BJ (cell line): ENCODE measurements around the gene RFX3. TPM values are rescaled to one million over a fixed set of nuclear protein-coding genes. Genes with fewer than 3 reads are reported as not detected.

ENCODE experiments used
- CTCF ChIA-PET: fragments of 350-600 bp; formaldehyde crosslinking; extraction: SDS; loops from one replicate; lab custom pipeline; 2021; ENCODE audit warnings: antibody characterized with exemption, inconsistent platforms; lab: Yijun Ruan, JAX
- POLR2A ChIA-PET: fragments of 300-600 bp; sonication (Branson Sonifier 250); formaldehyde crosslinking; extraction: SDS; loops from one replicate; lab custom pipeline; 2021; ENCODE audit warnings: antibody characterized with exemption; lab: Charles Lee
- DNase-seq: peaks from one replicate; pipeline ENCODE4 v3.0.0-alpha.2; 2011; ENCODE audit warnings: low read depth
- H3K27me3 ChIP-seq: 2 replicates; pipeline ENCODE4 v1.6.0; 2011; ENCODE audit warnings: low read length; ENCODE audit not compliant: control insufficient read depth, insufficient read depth
- H3K36me3 ChIP-seq: 2 replicates; pipeline ENCODE4 v1.5.1; 2011; ENCODE audit warnings: low read length; ENCODE audit not compliant: control insufficient read depth, insufficient read depth
- H3K4me3 ChIP-seq: 2 replicates; pipeline ENCODE4 v1.5.1; 2011; ENCODE audit warnings: low read depth, mild to moderate bottlenecking, control low read depth, low read length
- polyA plus RNA-seq: library from polyadenylated mRNA; depleted of rRNA; stranded (reverse); fragments of >200 nt; gene quantifications from 2 replicates; pipeline ENCODE4 v1.2.3, GENCODE V29; 2011
- TF ChIP-seq, protein P1 (sequence below): IDR thresholded peaks from 2 replicates; pipeline ENCODE4 v1.5.1; 2011; ENCODE audit warnings: low read depth, mild to moderate bottlenecking, control low read depth, inconsistent platforms, low read length, moderate library complexity; ENCODE audit not compliant: insufficient read depth

The RFX3 gene
- polyA plus RNA-seq, 1 experiment: 2.2 TPM

DNA sequence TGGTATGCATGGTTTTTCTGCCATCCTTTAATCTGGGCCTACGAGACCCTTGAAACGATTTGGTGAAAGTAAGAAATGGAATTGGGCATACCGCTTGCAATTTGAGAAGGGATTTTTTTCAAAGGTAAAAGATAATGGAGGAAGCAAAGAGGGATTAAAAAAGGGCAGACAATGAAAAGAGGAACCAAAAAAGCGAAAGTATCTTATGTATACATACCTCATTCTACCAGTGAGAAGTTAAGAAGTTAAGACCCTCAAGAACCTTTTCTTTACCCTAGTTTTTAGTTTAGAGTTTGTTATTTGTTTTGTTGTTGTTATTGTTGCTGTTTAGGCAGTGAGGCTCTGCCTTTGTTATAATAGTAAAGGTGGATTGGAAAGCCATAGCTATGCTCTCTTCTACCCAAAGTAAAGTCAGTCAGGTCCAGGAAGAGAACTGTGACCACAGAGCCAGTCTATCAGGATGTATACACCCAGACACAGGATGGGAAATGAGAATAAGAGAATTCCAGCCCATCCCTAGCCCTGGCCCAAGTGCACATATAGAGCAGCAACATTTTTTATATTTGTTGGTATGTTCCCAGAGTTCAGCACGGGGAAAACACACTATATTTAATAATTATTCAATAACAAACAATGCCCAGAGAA, 166.6 kb downstream of the RFX3 start:
- no peak for DNase-seq
- TF ChIP-seq, protein P1, sequence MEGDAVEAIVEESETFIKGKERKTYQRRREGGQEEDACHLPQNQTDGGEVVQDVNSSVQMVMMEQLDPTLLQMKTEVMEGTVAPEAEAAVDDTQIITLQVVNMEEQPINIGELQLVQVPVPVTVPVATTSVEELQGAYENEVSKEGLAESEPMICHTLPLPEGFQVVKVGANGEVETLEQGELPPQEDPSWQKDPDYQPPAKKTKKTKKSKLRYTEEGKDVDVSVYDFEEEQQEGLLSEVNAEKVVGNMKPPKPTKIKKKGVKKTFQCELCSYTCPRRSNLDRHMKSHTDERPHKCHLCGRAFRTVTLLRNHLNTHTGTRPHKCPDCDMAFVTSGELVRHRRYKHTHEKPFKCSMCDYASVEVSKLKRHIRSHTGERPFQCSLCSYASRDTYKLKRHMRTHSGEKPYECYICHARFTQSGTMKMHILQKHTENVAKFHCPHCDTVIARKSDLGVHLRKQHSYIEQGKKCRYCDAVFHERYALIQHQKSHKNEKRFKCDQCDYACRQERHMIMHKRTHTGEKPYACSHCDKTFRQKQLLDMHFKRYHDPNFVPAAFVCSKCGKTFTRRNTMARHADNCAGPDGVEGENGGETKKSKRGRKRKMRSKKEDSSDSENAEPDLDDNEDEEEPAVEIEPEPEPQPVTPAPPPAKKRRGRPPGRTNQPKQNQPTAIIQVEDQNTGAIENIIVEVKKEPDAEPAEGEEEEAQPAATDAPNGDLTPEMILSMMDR: no peak
- no peak overlapping the region for H3K4me3 ChIP-seq
- no peaks in the 10 kb centered on the region for H3K36me3 ChIP-seq
- CTCF ChIA-PET: no interaction called here
- H3K27me3 ChIP-seq: no peaks in the 10 kb centered on the region
- POLR2A ChIA-PET: no interaction called here

DNA sequence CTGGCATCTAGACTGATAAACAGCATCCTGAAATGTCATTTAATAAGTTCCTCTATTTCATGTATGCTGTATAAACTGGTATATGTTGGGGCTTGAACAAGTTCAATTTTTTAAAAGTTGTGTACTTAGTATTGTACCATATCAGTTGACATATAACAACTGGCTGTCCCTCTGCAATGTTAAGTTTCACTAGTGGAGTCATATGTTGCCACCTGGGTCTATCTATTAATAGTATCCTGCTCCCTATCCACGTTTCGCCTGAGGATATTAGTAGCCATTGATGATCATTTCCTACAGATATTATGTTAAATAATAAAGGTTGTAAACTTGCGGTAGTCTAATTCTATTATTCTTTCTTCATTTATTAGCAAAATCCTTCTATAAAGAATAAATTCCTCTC, 177.6 kb downstream of the RFX3 start:
- Histone ChIP-seq H3K36me3 (no peaks in the 10 kb centered on the region), H3K27me3 (no peaks in the 10 kb centered on the region), H3K4me3 (no peak overlapping the region)
- no peak for DNase-seq
- ChIA-PET POLR2A (no interaction called here), CTCF (no interaction called here)
- TF ChIP-seq, protein P1: no peak

DNA sequence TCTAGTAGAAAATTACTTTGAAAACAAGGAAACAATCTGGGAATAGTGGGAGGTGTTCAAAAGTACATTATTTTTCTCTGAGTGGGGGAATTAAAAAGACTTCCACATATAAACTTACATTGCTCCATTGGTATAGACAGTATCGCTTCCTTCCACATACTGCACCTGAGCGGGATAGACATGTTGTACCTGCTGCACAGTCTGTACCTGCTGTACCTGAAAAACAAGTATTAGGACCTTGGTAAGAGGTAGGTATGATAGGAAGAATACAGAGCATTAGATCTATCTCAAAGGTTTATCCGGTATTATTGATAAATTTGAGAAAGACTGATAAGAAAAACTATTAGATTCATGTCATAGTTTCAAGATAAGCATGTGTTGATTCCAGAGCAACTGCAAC, 179.3 kb downstream of the RFX3 start:
- ChIA-PET POLR2A (no interaction called here), CTCF (interaction anchor here (0.8 to 1.4 kb wide), 2 partner anchors 12 to 100 kb away, joined by 3 read pairs; no protein-coding TSS in a partner anchor)

DNA sequence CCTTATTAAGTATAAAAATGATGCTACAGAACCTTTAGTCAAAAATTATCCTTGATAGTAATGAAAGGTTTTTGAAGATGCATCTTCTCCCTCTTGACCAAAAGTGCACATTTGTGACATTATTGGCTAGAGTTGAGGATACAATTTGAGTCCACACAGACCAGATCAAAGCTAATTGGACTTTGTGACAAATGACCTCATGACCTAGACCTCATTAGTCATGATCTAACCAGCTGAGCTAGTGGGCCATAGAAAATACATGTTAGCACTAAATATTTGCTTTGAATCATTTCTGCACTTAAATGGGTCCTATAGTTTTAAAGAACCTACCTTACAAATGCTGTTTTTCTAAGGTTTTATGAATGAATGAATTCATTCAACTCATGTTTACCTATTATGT, 182.1 kb downstream of the RFX3 start:
- no peak overlapping the region for H3K4me3 ChIP-seq
- TF ChIP-seq, protein P1: no peak
- no peaks in the 10 kb centered on the region for H3K36me3 ChIP-seq
- ChIA-PET CTCF (no interaction called here), POLR2A (no interaction called here)
- no peak for DNase-seq
- no peaks in the 10 kb centered on the region for H3K27me3 ChIP-seq

More for the DNA sequence above, 179.3 kb downstream of the RFX3 start:
- Histone ChIP-seq H3K36me3 (no peaks in the 10 kb centered on the region), H3K4me3 (no peak overlapping the region), H3K27me3 (no peaks in the 10 kb centered on the region)
- TF ChIP-seq, protein P1: no peak
- no peak for DNase-seq

DNA sequence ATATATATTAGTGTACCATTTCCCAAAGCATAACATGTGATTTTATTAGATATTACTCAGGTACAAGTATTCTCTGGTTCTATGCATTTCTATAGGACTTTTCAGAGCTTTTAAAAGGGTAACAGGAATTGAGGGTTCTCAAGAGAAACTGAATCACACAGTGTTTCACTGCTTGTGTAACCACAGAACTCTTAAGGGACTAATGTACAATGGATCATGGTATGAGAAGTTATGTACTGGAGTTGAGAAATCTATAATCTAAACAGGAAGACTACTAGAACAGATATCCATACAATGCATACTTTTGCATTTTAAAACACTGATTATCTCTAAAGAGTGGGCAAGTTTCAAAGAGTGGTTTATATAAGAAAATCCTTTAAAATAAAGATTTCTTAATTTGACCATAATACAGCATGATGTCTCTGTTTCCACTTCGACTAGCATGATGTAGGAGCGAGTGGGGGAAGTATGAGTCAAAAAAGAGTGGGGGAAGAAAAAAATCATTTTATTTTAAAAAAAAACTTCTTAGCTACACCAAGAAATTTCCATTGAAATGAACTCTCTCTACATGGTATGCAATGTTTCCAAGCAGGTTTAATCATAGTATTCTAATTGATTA, 183.5 kb downstream of the RFX3 start:
- POLR2A ChIA-PET: no interaction called here
- no peak overlapping the region for H3K4me3 ChIP-seq
- TF ChIP-seq, protein P1: no peak
- CTCF ChIA-PET: no interaction called here
- no peaks in the 10 kb centered on the region for H3K27me3 ChIP-seq
- no peaks in the 10 kb centered on the region for H3K36me3 ChIP-seq
- DNase-seq: no peak
